Activated naive CD8-positive, alpha-beta T cell treated with anti-CD3 and anti-CD28 coated beads for 36 hours (primary cell): Measurements from ENCODE around the gene DDX10. TPM values are rescaled to one million over a fixed set of nuclear protein-coding genes. Genes with fewer than 3 reads are reported as not detected.
"Not testable (repeated sequence)": the region's sequence is repeated elsewhere in the genome, so short reads cannot be mapped to it uniquely, and the experiment has no call there.

ENCODE experiments used
- DNase-seq: peaks from one replicate; pipeline ENCODE4 v3.0.0; 2021
- H3K27ac Mint-ChIP-seq: one replicate; pipeline ENCODE4 v1.8.0; 2022; ENCODE audit warnings: mild to moderate bottlenecking, moderate library complexity, mixed read lengths
- H3K27me3 Mint-ChIP-seq: one replicate; pipeline ENCODE4 v1.8.0; 2022; ENCODE audit warnings: mild to moderate bottlenecking, mixed read lengths
- H3K36me3 Mint-ChIP-seq: one replicate; pipeline ENCODE4 v1.8.0; 2021; ENCODE audit warnings: mild to moderate bottlenecking, mixed read lengths
- H3K4me1 Mint-ChIP-seq: one replicate; pipeline ENCODE4 v1.8.0; 2021; ENCODE audit warnings: mixed read lengths
- H3K4me3 Mint-ChIP-seq: one replicate; pipeline ENCODE4 v1.8.0; 2022; ENCODE audit warnings: mild to moderate bottlenecking, moderate library complexity, mixed read lengths
- H3K9me3 Mint-ChIP-seq: one replicate; pipeline ENCODE4 v1.8.0; 2022; ENCODE audit warnings: mixed read lengths
- total RNA-seq, 2 experiments: library from RNA; stranded (reverse); gene quantifications; one replicate each; pipeline ENCODE4 v1.2.3, GENCODE V29; 2021

The DDX10 gene
- 10 to 100 TPM; 55.7 to 56.0 TPM for total RNA-seq

DNA sequence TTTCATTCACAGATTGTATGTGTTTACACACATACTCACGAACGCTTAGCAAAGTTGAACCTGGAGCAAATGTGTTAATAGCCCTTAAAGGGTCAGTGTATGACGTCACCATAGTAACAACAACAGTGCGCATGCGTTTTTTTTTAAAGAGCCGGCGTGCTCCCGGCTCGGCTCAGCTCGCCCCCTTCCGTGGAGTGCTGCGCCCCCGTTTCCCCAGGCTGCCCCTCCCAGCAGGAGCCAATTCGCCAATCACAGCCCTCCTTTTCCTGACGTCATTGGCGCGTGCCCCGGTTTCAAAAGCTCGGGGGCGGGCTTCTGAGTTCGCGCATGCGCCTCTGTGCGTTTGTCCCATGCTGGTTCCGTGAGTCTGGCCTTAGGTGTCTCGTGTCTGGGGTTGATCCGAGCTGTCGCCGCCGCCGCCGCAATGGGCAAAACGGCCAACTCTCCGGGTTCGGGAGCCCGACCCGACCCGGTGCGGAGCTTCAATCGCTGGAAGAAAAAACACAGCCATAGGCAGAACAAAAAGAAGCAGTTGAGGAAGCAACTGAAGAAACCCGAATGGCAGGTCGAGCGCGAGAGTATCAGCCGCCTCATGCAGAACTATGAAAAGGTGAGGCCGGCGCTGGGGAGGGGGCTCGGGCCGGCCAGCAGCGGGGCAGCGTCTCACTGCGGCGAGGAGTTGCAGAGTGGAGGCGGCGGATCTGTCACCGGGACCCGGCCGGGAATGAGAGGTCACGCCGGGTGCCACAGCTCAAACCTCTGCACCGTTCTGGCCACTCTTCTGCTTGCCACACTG is at the start of gene DDX10:
Gene DDX10 (plus strand): TSS at position 340 of the 796 bp plus-strand sequence. CDS start 85 bp downstream, at position 425.
- H3K27me3 Mint-ChIP-seq = no peaks in the 10 kb centered on the region
- peaks cover 30% of the 10 kb centered on the region for H3K36me3 Mint-ChIP-seq
- DNase-seq = peak; percentile 96
- H3K9me3 Mint-ChIP-seq = no peaks in the 10 kb centered on the region
- H3K4me3 Mint-ChIP-seq = peak within 1 kb of the TSS; percentile 100
- peaks cover 38% of the 10 kb centered on the region for H3K4me1 Mint-ChIP-seq
- H3K27ac Mint-ChIP-seq = peak within 1 kb of the TSS; percentile 97

GRCh38 chr11:108616549-108616948 is 48.3 kb upstream of the DDX10 start:
- H3K27me3 Mint-ChIP-seq = peaks cover 12% of the 10 kb centered on the region
- no peak for DNase-seq
- peaks cover 8% of the 10 kb centered on the region for H3K4me1 Mint-ChIP-seq
- no peaks in the 10 kb centered on the region for H3K9me3 Mint-ChIP-seq
- H3K27ac Mint-ChIP-seq = no peak overlapping the region
- H3K4me3 Mint-ChIP-seq = no peak overlapping the region
- H3K36me3 Mint-ChIP-seq = no peaks in the 10 kb centered on the region

DNA sequence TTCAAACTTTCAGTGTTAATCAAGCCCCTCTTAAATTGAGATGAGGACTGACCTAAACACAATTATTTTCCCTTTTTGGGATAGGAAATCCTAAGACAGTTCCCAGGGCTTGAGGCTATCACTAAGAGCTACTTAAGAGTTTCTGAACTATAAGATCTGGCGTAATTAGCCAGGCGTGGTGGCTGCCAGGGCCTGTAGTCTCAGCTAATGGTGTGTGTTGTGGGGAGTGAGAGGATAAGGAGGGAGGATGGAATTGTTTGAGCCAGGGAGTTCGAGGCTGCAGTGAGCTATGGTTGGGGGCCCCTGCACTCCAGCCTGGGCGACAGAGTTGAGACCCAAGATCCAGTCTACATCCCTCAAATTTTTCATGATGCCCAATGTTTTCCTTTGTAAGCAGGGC is 47.8 kb upstream of the DDX10 start:
- no peaks in the 10 kb centered on the region for H3K9me3 Mint-ChIP-seq
- no peaks in the 10 kb centered on the region for H3K36me3 Mint-ChIP-seq
- DNase-seq = no peak
- peaks cover 11% of the 10 kb centered on the region for H3K4me1 Mint-ChIP-seq
- no peak overlapping the region for H3K4me3 Mint-ChIP-seq
- no peak overlapping the region for H3K27ac Mint-ChIP-seq
- H3K27me3 Mint-ChIP-seq = peaks cover 12% of the 10 kb centered on the region

DNA sequence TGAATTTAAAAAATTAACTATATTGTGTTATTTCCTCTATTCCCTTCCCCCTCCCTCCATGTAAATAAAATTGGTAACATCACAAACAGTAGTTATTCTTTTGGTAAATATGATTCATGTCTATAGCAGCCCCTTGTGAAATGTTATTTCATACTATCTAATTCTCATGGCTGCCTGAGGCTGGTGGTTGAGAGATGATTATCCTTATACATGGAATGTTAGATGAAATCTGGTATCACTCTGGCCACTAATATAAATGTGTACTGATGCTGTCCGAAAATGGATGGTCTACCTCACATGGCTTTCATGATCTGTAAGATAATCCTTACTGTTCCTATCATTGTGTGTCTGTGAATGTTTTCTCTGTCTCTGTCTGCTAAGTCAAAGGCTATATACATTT is 46.3 kb upstream of the DDX10 start:
- Mint-ChIP-seq H3K4me1 (peaks cover 11% of the 10 kb centered on the region), H3K27me3 (peaks cover 12% of the 10 kb centered on the region)

DNA sequence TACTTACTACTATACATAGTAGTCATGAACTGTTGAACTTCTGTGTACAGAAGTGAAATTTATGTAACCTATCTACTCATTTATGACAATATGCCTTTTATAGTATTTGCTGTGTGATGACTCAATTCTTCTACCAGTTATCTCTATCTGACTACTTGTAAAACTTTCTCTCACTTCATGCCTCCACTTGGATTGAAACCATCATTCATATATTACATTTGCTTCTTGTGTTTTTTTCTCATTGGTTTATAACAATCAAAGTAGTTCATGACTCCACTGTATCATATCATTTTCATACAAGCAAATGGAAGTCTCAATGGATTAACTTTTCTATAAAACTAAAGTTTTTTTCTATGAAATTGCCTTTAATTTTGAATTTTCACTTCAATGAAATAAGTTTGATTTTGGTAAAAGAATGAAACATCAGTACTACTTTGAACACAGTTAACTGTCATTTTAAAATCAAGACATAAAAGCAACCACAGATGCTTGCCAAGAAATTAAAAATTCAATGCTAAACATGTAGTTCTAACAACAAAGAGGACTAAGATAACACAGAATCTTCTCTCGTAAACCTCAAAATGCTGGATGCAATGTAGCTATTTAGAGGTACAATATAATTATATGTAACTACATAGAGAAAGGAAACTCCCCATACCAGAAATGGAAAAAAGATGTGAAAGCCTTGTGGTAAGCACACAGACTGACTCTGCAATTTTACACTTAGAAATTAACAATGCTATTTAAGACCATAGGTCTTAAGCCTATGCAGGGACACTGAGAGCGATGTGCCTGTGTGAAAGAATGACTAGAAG is 43.7 kb upstream of the DDX10 start:
- H3K36me3 Mint-ChIP-seq = no peaks in the 10 kb centered on the region
- H3K27me3 Mint-ChIP-seq = peaks cover 12% of the 10 kb centered on the region
- H3K9me3 Mint-ChIP-seq = no peaks in the 10 kb centered on the region
- DNase-seq = no peak
- H3K4me3 Mint-ChIP-seq = peak overlapping the region; percentile 22
- no peak overlapping the region for H3K27ac Mint-ChIP-seq
- peaks cover 21% of the 10 kb centered on the region for H3K4me1 Mint-ChIP-seq

More for the DNA sequence above, 46.3 kb upstream of the DDX10 start:
- Mint-ChIP-seq H3K36me3 (no peaks in the 10 kb centered on the region), H3K4me3 (no peak overlapping the region), H3K27ac (no peak overlapping the region), H3K9me3 (no peaks in the 10 kb centered on the region)
- DNase-seq = no peak

- Mint-ChIP-seq H3K36me3 (no peaks in the 10 kb centered on the region), H3K4me1 (peaks cover 21% of the 10 kb centered on the region), H3K27ac (no peak overlapping the region), H3K9me3 (no peaks in the 10 kb centered on the region), H3K27me3 (peaks cover 7% of the 10 kb centered on the region), H3K4me3 (no peak overlapping the region)
- no peak for DNase-seq
Measured at GRCh38 chr11:108622341-108622740, 42.5 kb upstream of the DDX10 start.

GRCh38 chr11:108624196-108624925 is 40.5 kb upstream of the DDX10 start:
- DNase-seq = no peak
- Mint-ChIP-seq H3K4me3 (no peak overlapping the region), H3K4me1 (peaks cover 21% of the 10 kb centered on the region), H3K9me3 (no peaks in the 10 kb centered on the region), H3K36me3 (no peaks in the 10 kb centered on the region), H3K27me3 (peaks cover 8% of the 10 kb centered on the region), H3K27ac (no peak overlapping the region)

DNA sequence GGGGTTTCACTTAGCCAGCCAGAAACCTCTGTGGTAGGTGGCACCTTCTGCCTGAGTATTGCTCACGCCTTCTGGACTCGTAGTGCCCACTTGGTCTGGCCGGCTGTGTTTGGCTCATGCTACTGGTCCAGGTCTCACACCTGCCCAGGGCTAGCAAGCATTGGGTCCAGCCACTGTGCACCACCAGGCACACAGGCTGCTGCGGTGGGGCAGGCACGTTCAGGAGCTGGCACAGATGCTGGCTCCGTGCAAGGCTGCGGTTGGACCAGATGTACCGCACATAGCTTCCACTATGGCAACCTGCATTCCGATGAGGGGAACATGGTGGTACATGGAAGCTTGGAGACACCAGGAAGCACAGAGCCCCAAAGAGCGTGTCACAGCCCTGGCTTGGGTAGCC is 36.5 kb upstream of the DDX10 start:
- Mint-ChIP-seq H3K4me1 (peaks cover 16% of the 10 kb centered on the region), H3K27ac (no peak overlapping the region), H3K36me3 (no peaks in the 10 kb centered on the region), H3K27me3 (peaks cover 8% of the 10 kb centered on the region), H3K4me3 (no peak overlapping the region), H3K9me3 (no peaks in the 10 kb centered on the region)
- no peak for DNase-seq

DNA sequence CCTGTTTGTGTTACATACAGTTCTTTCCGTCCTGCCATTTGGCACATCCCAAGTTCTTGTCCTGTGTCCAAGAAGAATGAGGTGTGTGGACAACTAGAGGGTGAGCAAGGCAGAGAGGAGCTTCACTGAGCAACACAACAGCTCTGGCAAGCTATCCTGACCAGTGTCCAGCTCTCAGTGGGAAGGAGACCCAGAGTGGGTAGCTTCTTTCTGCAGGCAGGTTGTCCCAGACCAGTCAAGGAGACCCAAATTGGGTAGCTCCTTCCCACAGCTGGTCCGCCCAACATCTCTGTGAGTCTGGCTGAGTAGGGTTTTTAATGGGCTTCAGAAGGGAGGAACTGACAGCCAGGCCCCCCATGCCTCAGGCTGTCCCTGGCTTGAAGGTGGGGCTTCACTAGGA is 36.1 kb upstream of the DDX10 start:
- peaks cover 16% of the 10 kb centered on the region for H3K4me1 Mint-ChIP-seq
- no peaks in the 10 kb centered on the region for H3K36me3 Mint-ChIP-seq
- no peak overlapping the region for H3K27ac Mint-ChIP-seq
- no peak for DNase-seq
- no peak overlapping the region for H3K4me3 Mint-ChIP-seq
- H3K27me3 Mint-ChIP-seq = peaks cover 8% of the 10 kb centered on the region
- H3K9me3 Mint-ChIP-seq = no peaks in the 10 kb centered on the region

DNA sequence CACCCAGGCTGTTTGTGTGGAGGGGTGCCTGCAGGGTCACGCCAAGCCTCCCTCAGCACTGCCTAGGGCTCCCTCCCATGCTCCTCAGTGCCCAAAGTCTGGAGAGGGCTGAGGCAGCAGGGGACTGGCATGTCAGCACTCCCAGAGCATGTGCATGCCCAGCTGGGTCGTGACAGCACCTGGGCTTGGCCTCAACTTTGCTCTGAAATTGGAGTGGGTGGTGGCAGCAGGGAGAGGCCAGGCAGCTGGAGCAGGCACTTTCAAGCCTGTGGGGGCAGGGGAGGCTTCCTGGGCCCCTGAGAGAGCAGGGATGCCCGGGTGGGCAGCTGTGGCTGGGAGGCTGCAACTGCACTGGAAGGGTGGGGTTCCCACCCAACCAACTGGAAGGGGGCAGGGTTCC is 35.6 kb upstream of the DDX10 start:
- no peak for DNase-seq
- H3K27me3 Mint-ChIP-seq = peaks cover 9% of the 10 kb centered on the region
- no peak overlapping the region for H3K4me3 Mint-ChIP-seq
- H3K4me1 Mint-ChIP-seq = peaks cover 14% of the 10 kb centered on the region
- H3K36me3 Mint-ChIP-seq = no peaks in the 10 kb centered on the region
- H3K9me3 Mint-ChIP-seq = no peaks in the 10 kb centered on the region
- H3K27ac Mint-ChIP-seq = no peak overlapping the region

DNA sequence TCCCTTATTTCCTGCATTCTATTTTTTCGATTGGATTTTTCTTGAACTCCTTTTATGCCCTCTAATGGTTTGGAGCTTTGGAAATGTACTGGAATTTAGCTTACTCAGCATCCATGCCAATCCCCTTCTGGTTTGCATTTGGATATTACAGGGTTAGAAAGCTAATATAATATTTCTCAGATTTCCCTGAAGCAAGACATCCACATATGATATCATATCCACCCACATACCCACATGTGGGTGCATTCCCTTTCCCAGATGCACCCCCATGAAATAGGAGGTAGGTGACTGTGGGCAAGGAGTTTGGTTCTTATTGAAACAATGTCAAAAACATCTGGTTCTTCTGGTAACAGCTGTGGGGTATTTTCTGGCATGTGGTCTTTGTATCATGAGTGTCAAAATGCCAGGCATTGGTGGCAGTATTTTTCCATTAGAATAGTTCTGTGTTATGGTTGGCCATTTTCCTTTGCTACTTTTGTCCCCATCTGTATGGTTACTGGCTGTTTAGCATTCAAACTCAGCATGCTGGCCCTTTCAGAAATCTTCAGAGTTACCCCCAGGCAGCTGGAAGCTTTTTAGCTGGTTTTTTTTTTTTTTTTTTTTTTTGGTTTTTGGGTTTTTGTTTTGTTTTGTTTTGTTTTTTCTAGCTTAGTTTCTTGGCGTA is 32.7 kb upstream of the DDX10 start:
- Mint-ChIP-seq H3K4me3 (no peak overlapping the region), H3K4me1 (peaks cover 6% of the 10 kb centered on the region), H3K36me3 (no peaks in the 10 kb centered on the region), H3K9me3 (no peaks in the 10 kb centered on the region), H3K27ac (no peak overlapping the region), H3K27me3 (peaks cover 18% of the 10 kb centered on the region)
- no peak for DNase-seq

- Mint-ChIP-seq H3K9me3 (no peaks in the 10 kb centered on the region), H3K36me3 (no peaks in the 10 kb centered on the region), H3K4me1 (peaks cover 6% of the 10 kb centered on the region), H3K27ac (no peak overlapping the region), H3K27me3 (peaks cover 15% of the 10 kb centered on the region), H3K4me3 (no peak overlapping the region)
- no peak for DNase-seq
Measured at GRCh38 chr11:108635106-108635505, 29.8 kb upstream of the DDX10 start.

DNA sequence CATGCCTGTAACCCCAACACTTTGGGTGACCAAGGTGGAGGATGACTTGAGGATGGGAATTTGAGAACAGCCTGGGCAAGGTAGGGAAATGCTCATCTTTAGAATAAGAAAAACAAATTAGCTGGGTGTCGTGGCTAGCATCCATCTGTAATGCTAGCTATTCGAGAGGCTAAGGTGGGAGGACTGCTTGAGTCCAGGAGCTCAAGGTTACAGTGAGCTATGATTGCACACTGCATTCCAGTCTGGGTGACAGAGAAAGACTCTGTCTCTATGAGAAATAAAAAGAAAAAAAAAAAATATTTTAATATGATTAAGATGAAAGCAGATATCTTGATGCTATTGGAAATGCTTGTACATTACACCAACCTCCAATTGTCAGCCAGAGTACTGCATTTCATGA is 28.6 kb upstream of the DDX10 start:
- Mint-ChIP-seq H3K27ac (no peak overlapping the region), H3K4me3 (no peak overlapping the region), H3K4me1 (peaks cover 6% of the 10 kb centered on the region), H3K27me3 (peaks cover 15% of the 10 kb centered on the region), H3K36me3 (no peaks in the 10 kb centered on the region), H3K9me3 (no peaks in the 10 kb centered on the region)
- DNase-seq = no peak

DNA sequence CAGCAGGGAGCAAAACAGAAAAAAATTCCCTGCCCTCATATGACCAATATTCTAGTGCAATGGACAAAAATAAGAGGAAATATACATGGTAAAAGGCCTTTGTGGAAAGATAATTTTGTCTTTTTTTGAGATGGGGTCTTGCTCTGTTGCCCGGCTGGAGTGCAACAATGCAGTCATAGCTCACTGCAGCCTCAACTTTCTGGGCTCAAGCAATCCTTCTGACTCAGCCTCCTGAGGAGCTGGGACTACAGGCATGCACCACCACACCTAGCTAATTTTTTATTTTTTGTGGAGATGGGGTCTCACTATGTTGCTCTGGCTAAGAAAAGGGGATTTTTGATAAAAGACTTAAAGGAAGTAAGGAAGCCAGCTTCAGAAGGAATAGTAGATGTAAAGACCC is 25.7 kb upstream of the DDX10 start:
- no peak overlapping the region for H3K27ac Mint-ChIP-seq
- H3K36me3 Mint-ChIP-seq = no peaks in the 10 kb centered on the region
- no peaks in the 10 kb centered on the region for H3K9me3 Mint-ChIP-seq
- no peaks in the 10 kb centered on the region for H3K4me1 Mint-ChIP-seq
- DNase-seq = no peak
- H3K4me3 Mint-ChIP-seq = no peak overlapping the region
- H3K27me3 Mint-ChIP-seq = peaks cover 15% of the 10 kb centered on the region

DNA sequence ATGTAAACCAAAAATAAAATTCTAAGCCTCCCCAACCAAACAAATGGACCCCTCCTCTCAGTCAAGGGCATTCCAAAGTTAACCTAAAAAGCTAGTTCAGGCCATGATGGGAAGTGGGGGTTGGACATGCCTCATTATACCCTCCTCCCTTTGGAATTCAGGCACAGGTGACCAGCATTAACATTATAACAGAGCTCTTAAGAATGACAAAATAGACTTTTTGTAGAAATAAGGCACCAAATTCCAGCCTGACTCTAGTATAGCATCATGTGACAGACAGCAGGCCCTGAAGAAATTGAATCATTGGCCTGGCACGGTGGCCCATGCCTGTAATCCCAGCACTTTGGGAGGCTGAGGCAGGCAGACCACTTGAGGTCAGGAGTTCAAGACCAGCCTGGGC is 23.1 kb upstream of the DDX10 start:
- not testable (repeated sequence) for H3K27ac Mint-ChIP-seq, DNase-seq, H3K4me3 Mint-ChIP-seq, H3K4me1 Mint-ChIP-seq, H3K36me3 Mint-ChIP-seq, H3K27me3 Mint-ChIP-seq, H3K9me3 Mint-ChIP-seq
